H9 (cell line): Measurements from ENCODE around the gene SLC22A2. TPM values are rescaled to one million over a fixed set of nuclear protein-coding genes. Genes with fewer than 3 reads are reported as not detected.

Source experiments
- DNase-seq: peaks from one replicate; pipeline ENCODE4 v3.0.0-alpha.2; 2017
- H2AFZ ChIP-seq: one replicate; pipeline ENCODE4 v1.6.1; 2013; ENCODE audit warnings: mild to moderate bottlenecking, low read length, control low read depth, moderate library complexity
- H2AK5ac ChIP-seq: 2 replicates; pipeline ENCODE4 v1.6.1; 2013; ENCODE audit warnings: low read length, control low read depth, mixed read lengths; ENCODE audit not compliant: insufficient read length
- H2BK120ac ChIP-seq: one replicate; pipeline ENCODE4 v1.6.1; 2013; ENCODE audit warnings: low read depth, mild to moderate bottlenecking, low read length, control low read depth, inconsistent platforms; ENCODE audit not compliant: poor library complexity, severe bottlenecking
- H2BK12ac ChIP-seq: 2 replicates; pipeline ENCODE4 v1.6.1; 2013; ENCODE audit warnings: low read length, control low read depth, mixed read lengths, low read depth; ENCODE audit not compliant: insufficient read length
- H2BK15ac ChIP-seq: 2 replicates; pipeline ENCODE4 v1.6.1; 2013; ENCODE audit warnings: low read depth, low read length, control low read depth
- H2BK20ac ChIP-seq: one replicate; pipeline ENCODE4 v1.6.1; 2013; ENCODE audit warnings: low read depth, mild to moderate bottlenecking, low read length, control low read depth, inconsistent platforms; ENCODE audit not compliant: poor library complexity, severe bottlenecking
- H2BK5ac ChIP-seq: 2 replicates; pipeline ENCODE4 v1.6.1; 2013; ENCODE audit warnings: low read length, control low read depth, mixed read lengths; ENCODE audit not compliant: insufficient read length
- H3K14ac ChIP-seq: 2 replicates; pipeline ENCODE4 v1.6.1; 2013; ENCODE audit warnings: low read length, control low read depth; ENCODE audit not compliant: insufficient read depth
- H3K18ac ChIP-seq: 2 replicates; pipeline ENCODE4 v1.6.1; 2013; ENCODE audit warnings: low read depth, mild to moderate bottlenecking, mixed read lengths, low read length, control low read depth; ENCODE audit not compliant: insufficient read length
- H3K23ac ChIP-seq: 2 replicates; pipeline ENCODE4 v1.6.1; 2013; ENCODE audit warnings: low read length, control low read depth, mixed read lengths, low read depth; ENCODE audit not compliant: insufficient read length
- H3K23me2 ChIP-seq: 2 replicates; pipeline ENCODE4 v1.6.1; 2013; ENCODE audit warnings: low read depth, mild to moderate bottlenecking, mixed read lengths, low read length, control low read depth; ENCODE audit not compliant: insufficient read length, poor library complexity, severe bottlenecking
- H3K27ac ChIP-seq: 2 replicates; pipeline ENCODE4 v1.5.1; 2013; ENCODE audit warnings: low read length, control low read depth, mixed read lengths, low read depth; ENCODE audit not compliant: insufficient read length
- H3K27me3 ChIP-seq: 2 replicates; pipeline ENCODE4 v1.6.1; 2013; ENCODE audit warnings: low read length, control low read depth, inconsistent platforms; ENCODE audit not compliant: insufficient read depth
- H3K4ac ChIP-seq: 2 replicates; pipeline ENCODE4 v1.6.1; 2013; ENCODE audit warnings: low read depth, mild to moderate bottlenecking, control low read depth, inconsistent platforms, low read length, moderate library complexity
- H3K4me1 ChIP-seq: 2 replicates; pipeline ENCODE4 v1.6.1; 2013; ENCODE audit warnings: low read length, control low read depth, inconsistent platforms; ENCODE audit not compliant: insufficient read depth
- H3K4me2 ChIP-seq: 2 replicates; pipeline ENCODE4 v1.6.1; 2013; ENCODE audit warnings: low read length, control low read depth, mixed read lengths; ENCODE audit not compliant: insufficient read length, insufficient read depth
- H3K56ac ChIP-seq: 2 replicates; pipeline ENCODE4 v1.6.1; 2013; ENCODE audit warnings: low read depth, mild to moderate bottlenecking, mixed read lengths, low read length, control low read depth; ENCODE audit not compliant: insufficient read length
- H3K79me1 ChIP-seq: 2 replicates; pipeline ENCODE4 v1.6.1; 2013; ENCODE audit warnings: low read depth, mild to moderate bottlenecking, moderate library complexity, low read length, control low read depth, inconsistent platforms; ENCODE audit not compliant: insufficient read depth, poor library complexity, severe bottlenecking
- H3K79me2 ChIP-seq: 2 replicates; pipeline ENCODE4 v1.6.1; 2013; ENCODE audit warnings: low read length, control low read depth, inconsistent platforms; ENCODE audit not compliant: insufficient read depth
- H3K9ac ChIP-seq: 2 replicates; pipeline ENCODE4 v1.6.1; 2013; ENCODE audit warnings: low read length, control low read depth, mixed read lengths; ENCODE audit not compliant: insufficient read length; ENCODE audit errors: extremely low read depth
- H3K9me3 ChIP-seq: one replicate; pipeline ENCODE4 v1.6.1; 2013; ENCODE audit warnings: low read depth, low read length, inconsistent platforms; ENCODE audit not compliant: control insufficient read depth
- H3T11ph ChIP-seq: one replicate; pipeline ENCODE4 v1.6.1; 2013; ENCODE audit warnings: mild to moderate bottlenecking, low read length, control low read depth, inconsistent platforms
- H4K20me1 ChIP-seq: one replicate; pipeline ENCODE4 v1.6.1; 2013; ENCODE audit not compliant: control insufficient read depth, insufficient read length, insufficient read depth
- H4K5ac ChIP-seq: 2 replicates; pipeline ENCODE4 v1.6.1; 2013; ENCODE audit warnings: low read depth, mild to moderate bottlenecking, mixed read lengths, low read length, control low read depth; ENCODE audit not compliant: insufficient read length
- H4K8ac ChIP-seq: replicated peaks from 2 replicates; pipeline ENCODE4 v1.6.1; 2013; ENCODE audit warnings: low read length, control low read depth, mixed read lengths, low read depth; ENCODE audit not compliant: insufficient read length
- H4K91ac ChIP-seq: 2 replicates; pipeline ENCODE4 v1.6.1; 2013; ENCODE audit warnings: low read depth, mild to moderate bottlenecking, moderate library complexity, mixed read lengths, low read length, control low read depth; ENCODE audit not compliant: insufficient read length
- H3K27ac Mint-ChIP-seq, 3 experiments: 2 replicates in 2 of 3; 3 replicates in 1 of 3; pipeline ENCODE4 v1.8.0; 2020 to 2021; ENCODE audit warnings: mixed read lengths in 3 of 3, mild to moderate bottlenecking in 1 of 3, moderate library complexity in 1 of 3
- H3K27me3 Mint-ChIP-seq: 2 replicates; pipeline ENCODE4 v1.8.0; 2021; ENCODE audit warnings: low read depth, mild to moderate bottlenecking, moderate library complexity, mixed read lengths
- H3K36me3 Mint-ChIP-seq, 3 experiments: 2 replicates in 2 of 3; 3 replicates in 1 of 3; pipeline ENCODE4 v1.8.0; 2020 to 2021; ENCODE audit warnings: low read depth in 3 of 3, mixed read lengths in 3 of 3; ENCODE audit not compliant: insufficient read depth in 1 of 3
- H3K4me1 Mint-ChIP-seq, 2 experiments: 2 replicates each; pipeline ENCODE4 v1.8.0; 2020; ENCODE audit warnings: mixed read lengths in 2 of 2
- H3K4me3 Mint-ChIP-seq, 2 experiments: 2 replicates in 1 of 2; 3 replicates in 1 of 2; pipeline ENCODE4 v1.8.0; 2020 to 2021; ENCODE audit warnings: mild to moderate bottlenecking in 2 of 2, mixed read lengths in 2 of 2, moderate library complexity in 1 of 2
- H3K9me3 Mint-ChIP-seq, 2 experiments: 2 replicates in 1 of 2; 3 replicates in 1 of 2; pipeline ENCODE4 v1.8.0; 2020; ENCODE audit warnings: mild to moderate bottlenecking in 2 of 2, mixed read lengths in 2 of 2, moderate library complexity in 1 of 2
- WGBS: extraction: QIAGEN DNeasy Blood & Tissue Kit; methylation state at CpG from one replicate; pipeline ENCODE4 v1.1.7; 2013; ENCODE audit warnings: missing lambda C conversion rate, low lambda C conversion rate, mixed read lengths; ENCODE audit not compliant: insufficient read length; ENCODE audit errors: extremely low coverage; 5-methylcytosine and 5-hydroxymethylcytosine counted together
- total RNA-seq: library from RNA; stranded (reverse); gene quantifications from 2 replicates; pipeline ENCODE4 v1.2.1, GENCODE V29; 2021
- TF ChIP-seq, protein P1 (sequence below): fragments of 200-600 bp; sonication (generic); conservative IDR thresholded peaks from 3 replicates; pipeline ENCODE4 v1.8.0; 2021; ENCODE audit warnings: antibody characterized with exemption, mild to moderate bottlenecking

SLC22A2 gene
- total RNA-seq, 1 experiment from 2014 or later = 1.0 TPM

GRCh38 chr6:160198606-160199211 is 59.9 kb downstream of the SLC22A2 start:
- Histone ChIP-seq H3K18ac (no peak overlapping the region), H3K56ac (no peak overlapping the region), H3K9ac (no peak overlapping the region), H2BK12ac (no peak overlapping the region), H3K23me2 (no peaks in the 10 kb centered on the region), H3K23ac (no peak overlapping the region), H4K5ac (no peak overlapping the region), H3K4ac (no peak overlapping the region), H2BK5ac (no peak overlapping the region), H3T11ph (no peak overlapping the region), H3K79me2 (no peaks in the 10 kb centered on the region), H2AFZ (no peak overlapping the region), H3K4me2 (no peak overlapping the region), H2BK20ac (no peak overlapping the region), H2BK120ac (no peak overlapping the region), H3K14ac (no peak overlapping the region), H3K79me1 (no peaks in the 10 kb centered on the region), H3K27me3 (no peaks in the 10 kb centered on the region), H3K9me3 (no peaks in the 10 kb centered on the region), H2BK15ac (no peak overlapping the region), H3K27ac (no peak overlapping the region), H4K20me1 (no peaks in the 10 kb centered on the region), H4K8ac (no peak overlapping the region), H4K91ac (no peak overlapping the region), H3K4me1 (no peaks in the 10 kb centered on the region), H2AK5ac (no peak overlapping the region)
- Mint-ChIP-seq H3K36me3 (peaks cover 0 to 12% (median 8%) of the 10 kb centered on the region in 3 experiments; a peak in 4 of 7 replicates), H3K4me1 (no peaks in the 10 kb centered on the region), H3K9me3 (peaks cover 14 to 25% of the 10 kb centered on the region in 2 experiments), H3K4me3 (no peak overlapping the region), H3K27ac (no peak overlapping the region), H3K27me3 (no peaks in the 10 kb centered on the region)
- WGBS = no CpG with 5 or more reads among the region's 3 CpGs
- TF ChIP-seq, protein P1, sequence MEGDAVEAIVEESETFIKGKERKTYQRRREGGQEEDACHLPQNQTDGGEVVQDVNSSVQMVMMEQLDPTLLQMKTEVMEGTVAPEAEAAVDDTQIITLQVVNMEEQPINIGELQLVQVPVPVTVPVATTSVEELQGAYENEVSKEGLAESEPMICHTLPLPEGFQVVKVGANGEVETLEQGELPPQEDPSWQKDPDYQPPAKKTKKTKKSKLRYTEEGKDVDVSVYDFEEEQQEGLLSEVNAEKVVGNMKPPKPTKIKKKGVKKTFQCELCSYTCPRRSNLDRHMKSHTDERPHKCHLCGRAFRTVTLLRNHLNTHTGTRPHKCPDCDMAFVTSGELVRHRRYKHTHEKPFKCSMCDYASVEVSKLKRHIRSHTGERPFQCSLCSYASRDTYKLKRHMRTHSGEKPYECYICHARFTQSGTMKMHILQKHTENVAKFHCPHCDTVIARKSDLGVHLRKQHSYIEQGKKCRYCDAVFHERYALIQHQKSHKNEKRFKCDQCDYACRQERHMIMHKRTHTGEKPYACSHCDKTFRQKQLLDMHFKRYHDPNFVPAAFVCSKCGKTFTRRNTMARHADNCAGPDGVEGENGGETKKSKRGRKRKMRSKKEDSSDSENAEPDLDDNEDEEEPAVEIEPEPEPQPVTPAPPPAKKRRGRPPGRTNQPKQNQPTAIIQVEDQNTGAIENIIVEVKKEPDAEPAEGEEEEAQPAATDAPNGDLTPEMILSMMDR = no peak
- no peak for DNase-seq
